Astrocyte of the cerebellum (primary cell): Measurements from ENCODE around the gene PSMD13.

Experiments
- DNase-seq: peaks from one replicate; pipeline ENCODE4 v3.0.0-alpha.2; 2011; ENCODE audit warnings: low read depth
- H3K4me3 ChIP-seq: 2 replicates; pipeline ENCODE4 v1.5.1; 2011; ENCODE audit warnings: mild to moderate bottlenecking, low read depth, low read length, moderate library complexity
- in situ Hi-C: cut with HindIII; loops from 2 replicates; pipeline ENCODE4 v1.10.0; 2017; ENCODE audit warnings: low sequenced_read_pairs
- TF ChIP-seq, protein P1 (sequence below): IDR thresholded peaks from 2 replicates; pipeline ENCODE4 v1.5.1; 2012; ENCODE audit warnings: low read length, low read depth, moderate library complexity, mild to moderate bottlenecking; ENCODE audit errors: missing control alignments

PSMD13 gene

DNA sequence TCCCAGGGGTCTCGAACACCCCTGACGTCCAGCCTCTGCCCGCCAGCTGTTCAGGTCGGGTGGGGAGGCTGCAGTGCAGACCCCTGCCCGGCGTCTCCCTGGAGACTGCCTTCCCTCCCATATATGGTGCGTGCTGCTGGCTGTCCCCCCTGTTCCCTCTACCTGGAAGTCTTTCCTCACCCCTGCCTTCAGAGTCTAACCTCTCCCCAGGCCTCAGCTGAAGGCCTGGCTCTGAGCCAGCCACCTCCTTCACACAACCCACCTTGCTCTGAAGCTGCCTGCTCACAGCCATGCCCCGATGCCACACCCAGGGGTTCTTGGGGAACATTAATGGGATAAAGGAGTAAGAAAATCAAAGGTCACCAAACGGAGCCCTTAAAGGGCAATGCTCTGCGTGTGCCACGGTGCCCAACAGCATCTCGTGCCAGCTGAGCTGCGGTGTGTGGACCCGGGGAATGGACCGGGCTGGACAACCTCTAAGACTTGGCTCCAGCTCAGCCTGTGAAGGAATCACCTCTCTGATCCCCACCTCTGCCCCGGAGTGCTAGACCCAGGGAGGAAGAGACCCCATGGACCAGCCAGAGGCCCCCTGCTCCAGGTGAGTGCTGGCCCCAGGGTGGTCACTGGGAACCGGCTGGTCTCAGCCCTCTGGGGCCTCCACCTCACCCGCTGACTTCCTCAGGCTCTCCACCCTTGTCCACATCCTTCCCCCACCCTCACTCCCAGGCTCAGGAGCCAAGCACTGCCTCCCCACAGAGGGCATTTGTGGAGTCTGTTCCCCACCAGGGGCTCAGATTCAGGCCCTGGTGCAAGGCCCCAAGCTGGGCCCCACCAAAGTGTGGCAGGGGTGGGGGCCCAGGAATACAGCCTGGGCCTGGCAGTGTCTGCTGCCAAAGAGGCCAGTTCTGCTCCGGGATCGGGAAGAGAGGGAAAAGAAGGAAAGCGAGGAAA lies 41.5 kb downstream of the PSMD13 start, which contains the start of gene NLRP6:
Gene NLRP6, plus strand, starts transcription at position 407 of the 951 bp plus-strand sequence. Its CDS starts 163 bp downstream, at position 570.
- no peak within 1 kb of the TSS for H3K4me3 ChIP-seq
- TF ChIP-seq, protein P1, sequence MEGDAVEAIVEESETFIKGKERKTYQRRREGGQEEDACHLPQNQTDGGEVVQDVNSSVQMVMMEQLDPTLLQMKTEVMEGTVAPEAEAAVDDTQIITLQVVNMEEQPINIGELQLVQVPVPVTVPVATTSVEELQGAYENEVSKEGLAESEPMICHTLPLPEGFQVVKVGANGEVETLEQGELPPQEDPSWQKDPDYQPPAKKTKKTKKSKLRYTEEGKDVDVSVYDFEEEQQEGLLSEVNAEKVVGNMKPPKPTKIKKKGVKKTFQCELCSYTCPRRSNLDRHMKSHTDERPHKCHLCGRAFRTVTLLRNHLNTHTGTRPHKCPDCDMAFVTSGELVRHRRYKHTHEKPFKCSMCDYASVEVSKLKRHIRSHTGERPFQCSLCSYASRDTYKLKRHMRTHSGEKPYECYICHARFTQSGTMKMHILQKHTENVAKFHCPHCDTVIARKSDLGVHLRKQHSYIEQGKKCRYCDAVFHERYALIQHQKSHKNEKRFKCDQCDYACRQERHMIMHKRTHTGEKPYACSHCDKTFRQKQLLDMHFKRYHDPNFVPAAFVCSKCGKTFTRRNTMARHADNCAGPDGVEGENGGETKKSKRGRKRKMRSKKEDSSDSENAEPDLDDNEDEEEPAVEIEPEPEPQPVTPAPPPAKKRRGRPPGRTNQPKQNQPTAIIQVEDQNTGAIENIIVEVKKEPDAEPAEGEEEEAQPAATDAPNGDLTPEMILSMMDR = no peak
- DNase-seq = no peak
- in situ Hi-C loops = no loop called here

DNA sequence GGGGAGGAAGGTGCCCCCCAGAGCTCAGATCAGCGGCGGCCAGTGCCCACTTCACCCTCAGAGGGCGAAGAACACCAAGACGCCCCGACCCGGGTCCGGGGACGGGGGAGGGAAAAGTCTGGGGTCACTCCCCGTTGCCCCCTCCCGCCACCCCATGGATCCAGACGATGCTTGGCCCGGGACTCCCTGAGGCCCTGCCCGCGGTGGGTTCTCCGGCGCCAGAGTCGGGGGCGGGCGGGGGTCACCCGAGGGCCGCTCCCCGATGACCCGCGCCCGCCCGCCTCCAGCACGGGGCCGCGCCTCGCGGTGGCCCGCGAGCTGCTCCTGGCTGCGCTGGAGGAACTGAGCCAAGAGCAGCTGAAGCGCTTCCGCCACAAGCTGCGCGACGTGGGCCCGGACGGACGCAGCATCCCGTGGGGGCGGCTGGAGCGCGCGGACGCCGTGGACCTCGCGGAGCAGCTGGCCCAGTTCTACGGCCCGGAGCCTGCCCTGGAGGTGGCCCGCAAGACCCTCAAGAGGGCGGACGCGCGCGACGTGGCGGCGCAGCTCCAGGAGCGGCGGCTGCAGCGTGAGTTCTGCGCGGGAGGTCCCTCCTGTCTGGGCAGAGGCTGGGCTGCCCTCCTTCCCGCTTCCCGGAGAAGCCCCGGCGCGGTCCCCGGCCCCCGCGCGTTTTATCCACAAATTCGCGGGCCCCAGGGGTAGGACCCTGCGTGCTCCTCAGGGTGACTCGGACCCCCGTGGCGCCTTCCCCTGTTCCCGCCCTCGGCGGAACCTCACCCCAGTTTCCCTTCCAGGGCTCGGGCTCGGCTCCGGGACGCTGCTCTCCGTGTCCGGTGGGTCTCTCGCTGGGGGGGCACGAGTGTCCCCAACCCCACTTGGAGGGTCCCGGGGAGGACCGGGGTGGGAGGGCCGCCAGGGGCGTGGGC lies 42.5 kb downstream of the PSMD13 start:
- no peak for DNase-seq
- TF ChIP-seq, protein P1 = no peak
- H3K4me3 ChIP-seq = no peak overlapping the region
- in situ Hi-C loops = no loop called here

DNA sequence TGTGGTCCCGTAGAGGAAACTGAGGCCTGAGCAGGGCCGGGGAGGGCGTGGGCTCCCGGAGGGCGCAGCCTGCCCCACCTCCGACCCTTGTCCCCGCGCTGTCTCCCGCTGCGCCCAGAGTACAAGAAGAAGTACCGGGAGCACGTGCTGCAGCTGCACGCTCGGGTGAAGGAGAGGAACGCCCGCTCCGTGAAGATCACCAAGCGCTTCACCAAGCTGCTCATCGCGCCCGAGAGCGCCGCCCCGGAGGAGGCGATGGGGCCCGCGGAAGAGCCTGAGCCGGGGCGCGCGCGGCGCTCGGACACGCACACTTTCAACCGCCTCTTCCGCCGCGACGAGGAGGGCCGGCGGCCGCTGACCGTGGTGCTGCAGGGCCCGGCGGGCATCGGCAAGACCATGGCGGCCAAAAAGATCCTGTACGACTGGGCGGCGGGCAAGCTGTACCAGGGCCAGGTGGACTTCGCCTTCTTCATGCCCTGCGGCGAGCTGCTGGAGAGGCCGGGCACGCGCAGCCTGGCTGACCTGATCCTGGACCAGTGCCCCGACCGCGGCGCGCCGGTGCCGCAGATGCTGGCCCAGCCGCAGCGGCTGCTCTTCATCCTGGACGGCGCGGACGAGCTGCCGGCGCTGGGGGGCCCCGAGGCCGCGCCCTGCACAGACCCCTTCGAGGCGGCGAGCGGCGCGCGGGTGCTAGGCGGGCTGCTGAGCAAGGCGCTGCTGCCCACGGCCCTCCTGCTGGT lies 43.4 kb downstream of the PSMD13 start:
- H3K4me3 ChIP-seq = no peak overlapping the region
- in situ Hi-C loops = no loop called here
- DNase-seq = no peak
- TF ChIP-seq, protein P1 = no peak

DNA sequence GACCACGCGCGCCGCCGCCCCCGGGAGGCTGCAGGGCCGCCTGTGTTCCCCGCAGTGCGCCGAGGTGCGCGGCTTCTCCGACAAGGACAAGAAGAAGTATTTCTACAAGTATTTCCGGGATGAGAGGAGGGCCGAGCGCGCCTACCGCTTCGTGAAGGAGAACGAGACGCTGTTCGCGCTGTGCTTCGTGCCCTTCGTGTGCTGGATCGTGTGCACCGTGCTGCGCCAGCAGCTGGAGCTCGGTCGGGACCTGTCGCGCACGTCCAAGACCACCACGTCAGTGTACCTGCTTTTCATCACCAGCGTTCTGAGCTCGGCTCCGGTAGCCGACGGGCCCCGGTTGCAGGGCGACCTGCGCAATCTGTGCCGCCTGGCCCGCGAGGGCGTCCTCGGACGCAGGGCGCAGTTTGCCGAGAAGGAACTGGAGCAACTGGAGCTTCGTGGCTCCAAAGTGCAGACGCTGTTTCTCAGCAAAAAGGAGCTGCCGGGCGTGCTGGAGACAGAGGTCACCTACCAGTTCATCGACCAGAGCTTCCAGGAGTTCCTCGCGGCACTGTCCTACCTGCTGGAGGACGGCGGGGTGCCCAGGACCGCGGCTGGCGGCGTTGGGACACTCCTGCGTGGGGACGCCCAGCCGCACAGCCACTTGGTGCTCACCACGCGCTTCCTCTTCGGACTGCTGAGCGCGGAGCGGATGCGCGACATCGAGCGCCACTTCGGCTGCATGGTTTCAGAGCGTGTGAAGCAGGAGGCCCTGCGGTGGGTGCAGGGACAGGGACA lies 44.1 kb downstream of the PSMD13 start:
- no peak overlapping the region for H3K4me3 ChIP-seq
- in situ Hi-C loops = no loop called here
- no peak for DNase-seq
- TF ChIP-seq, protein P1 = no peak

DNA sequence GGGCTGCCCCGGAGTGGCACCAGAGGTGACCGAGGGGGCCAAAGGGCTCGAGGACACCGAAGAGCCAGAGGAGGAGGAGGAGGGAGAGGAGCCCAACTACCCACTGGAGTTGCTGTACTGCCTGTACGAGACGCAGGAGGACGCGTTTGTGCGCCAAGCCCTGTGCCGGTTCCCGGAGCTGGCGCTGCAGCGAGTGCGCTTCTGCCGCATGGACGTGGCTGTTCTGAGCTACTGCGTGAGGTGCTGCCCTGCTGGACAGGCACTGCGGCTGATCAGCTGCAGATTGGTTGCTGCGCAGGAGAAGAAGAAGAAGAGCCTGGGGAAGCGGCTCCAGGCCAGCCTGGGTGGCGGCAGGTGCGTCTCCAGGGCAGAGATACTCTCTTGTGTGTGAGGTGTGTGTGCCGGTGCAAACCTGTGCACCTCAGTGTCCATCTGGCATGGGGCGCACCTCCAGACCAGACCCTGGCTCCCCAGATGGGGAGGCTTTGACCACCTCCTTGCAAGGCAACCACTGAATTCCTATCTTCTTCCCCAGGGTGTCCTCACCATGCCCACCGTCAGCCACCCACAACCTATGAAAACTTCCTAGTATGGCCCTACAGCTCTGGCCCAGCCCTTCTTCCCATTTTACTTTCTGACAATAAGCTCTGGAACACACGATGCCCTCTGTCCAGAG lies 44.8 kb downstream of the PSMD13 start:
- TF ChIP-seq, protein P1 = no peak
- H3K4me3 ChIP-seq = no peak overlapping the region
- DNase-seq = no peak
- in situ Hi-C loops = no loop called here
